Liver (tissue), 9 donors: ENCODE data around the gene TACR1. TPM values are rescaled to one million over a fixed set of nuclear protein-coding genes. Genes with fewer than 3 reads are reported as not detected.

Source experiments
- DNase-seq: peaks from one replicate; pipeline ENCODE4 v3.0.0-alpha.2; 2017; ENCODE audit warnings: low spot score
- H3K27ac ChIP-seq, 2 donors: one replicate each; pipeline ENCODE4 v1.7.0; 2013; ENCODE audit warnings: inconsistent platforms in 2 of 2, low read length in 2 of 2, control low read depth in 1 of 2, low read depth in 1 of 2, mild to moderate bottlenecking in 1 of 2
- H3K27me3 ChIP-seq, 4 donors: one replicate each; pipeline versions ENCODE4 v1.6.1 to v1.7.0; 2013; ENCODE audit warnings: low read length in 3 of 4, inconsistent platforms in 1 of 4, mild to moderate bottlenecking in 1 of 4, moderate library complexity in 1 of 4; ENCODE audit not compliant: control insufficient read depth in 4 of 4, insufficient read depth in 4 of 4
- H3K36me3 ChIP-seq, 4 donors: one replicate each; pipeline versions ENCODE4 v1.6.1 to v1.7.0; 2013; ENCODE audit warnings: low read length in 3 of 4, mild to moderate bottlenecking in 3 of 4, low read depth in 1 of 4, moderate library complexity in 1 of 4; ENCODE audit not compliant: control insufficient read depth in 4 of 4, insufficient read depth in 3 of 4
- H3K4me1 ChIP-seq, 4 donors: one replicate each; pipeline versions ENCODE4 v1.6.1 to v1.7.0; 2013; ENCODE audit warnings: low read length in 3 of 4, mild to moderate bottlenecking in 3 of 4, moderate library complexity in 1 of 4; ENCODE audit not compliant: control insufficient read depth in 4 of 4, insufficient read depth in 4 of 4
- H3K4me3 ChIP-seq, 3 donors: one replicate each; pipeline versions ENCODE4 v1.6.1 to v1.7.0; 2013; ENCODE audit warnings: low read length in 3 of 3, control low read depth in 1 of 3, low read depth in 1 of 3, mild to moderate bottlenecking in 1 of 3
- H3K9ac ChIP-seq, 2 donors: one replicate each; pipeline ENCODE4 v1.7.0; 2013; ENCODE audit warnings: low read length in 2 of 2, mild to moderate bottlenecking in 2 of 2, moderate library complexity in 2 of 2, control low read depth in 1 of 2, low read depth in 1 of 2
- H3K9me3 ChIP-seq, 4 donors: one replicate each; pipeline versions ENCODE4 v1.6.1 to v1.7.0; 2013; ENCODE audit warnings: low read length in 3 of 4; ENCODE audit not compliant: control insufficient read depth in 4 of 4
- CTCF ChIP-seq: fragments of 150-350 bp; IDR thresholded peaks from 2 replicates; pipeline ENCODE4 v1.5.1; 2017; ENCODE audit warnings: improper control_type of control experiment, low read depth, low read length; ENCODE audit not compliant: missing input control
- EGR1 ChIP-seq, 2 donors: IDR thresholded peaks; 2 replicates each; pipeline ENCODE4 v1.6.1; 2016 to 2018; ENCODE audit warnings: antibody characterized with exemption in 2 of 2, low read depth in 2 of 2
- FOXA1 ChIP-seq: IDR thresholded peaks from 2 replicates; pipeline ENCODE4 v1.6.1; 2016; ENCODE audit warnings: antibody characterized with exemption
- FOXA2 ChIP-seq: IDR thresholded peaks from 2 replicates; pipeline ENCODE4 v1.6.1; 2016; ENCODE audit warnings: antibody characterized with exemption
- GABPA ChIP-seq, 2 donors: IDR thresholded peaks in 1 of 2; conservative IDR thresholded peaks in 1 of 2; 2 replicates each; pipeline ENCODE4 v1.6.1; 2016; ENCODE audit warnings: antibody characterized with exemption in 2 of 2, mild to moderate bottlenecking in 1 of 2, moderate library complexity in 1 of 2
- HNF4A ChIP-seq, 2 donors: conservative IDR thresholded peaks; 2 replicates each; pipeline ENCODE4 v1.6.1; 2016; ENCODE audit warnings: antibody characterized with exemption in 2 of 2, mild to moderate bottlenecking in 2 of 2
- HNF4G ChIP-seq: IDR thresholded peaks from 2 replicates; pipeline ENCODE4 v1.6.1; 2016; ENCODE audit warnings: antibody characterized with exemption
- MAX ChIP-seq: IDR thresholded peaks from 2 replicates; pipeline ENCODE4 v1.6.1; 2016; ENCODE audit warnings: antibody characterized with exemption
- NR2F2 ChIP-seq: IDR thresholded peaks from 2 replicates; pipeline ENCODE4 v1.6.1; 2016; ENCODE audit warnings: antibody characterized with exemption
- RAD21 ChIP-seq, 2 donors: IDR thresholded peaks; 2 replicates each; pipeline ENCODE4 v1.6.1; 2016; ENCODE audit warnings: antibody characterized with exemption in 2 of 2, mild to moderate bottlenecking in 2 of 2
- RXRA ChIP-seq, 2 donors: IDR thresholded peaks; 2 replicates each; pipeline ENCODE4 v1.6.1; 2017 to 2018; ENCODE audit warnings: antibody characterized with exemption in 2 of 2, mild to moderate bottlenecking in 1 of 2
- TAF1 ChIP-seq: conservative IDR thresholded peaks from 2 replicates; pipeline ENCODE4 v1.6.1; 2016; ENCODE audit warnings: antibody characterized with exemption, mild to moderate bottlenecking
- YY1 ChIP-seq: IDR thresholded peaks from 2 replicates; pipeline ENCODE4 v1.6.1; 2016; ENCODE audit warnings: antibody characterized with exemption, mild to moderate bottlenecking
- ZBTB33 ChIP-seq: IDR thresholded peaks from 2 replicates; pipeline ENCODE4 v1.6.1; 2016; ENCODE audit warnings: antibody characterized with exemption
- WGBS: extraction: QIAGEN DNeasy Blood & Tissue Kit; methylation state at CpG from one replicate; pipeline ENCODE4 v1.1.7; 2013; 5-methylcytosine and 5-hydroxymethylcytosine counted together
- polyA plus RNA-seq, 2 donors: library from polyadenylated mRNA; stranded (reverse) in 1 of 2; unstranded in 1 of 2; fragments of 200-250 nt in 1 of 2; fragments of >200 nt in 1 of 2; fragmentation: Nextera tagmentation in 1 of 2; extraction: Ambion mirVana in 1 of 2; gene quantifications; one replicate each; pipeline versions ENCODE4 v1.2.1 to v1.2.3, GENCODE V29; 2013 to 2015
- total RNA-seq, 2 donors: library from RNA; depleted of rRNA; stranded (reverse); fragments of >200 nt; gene quantifications; one replicate each; pipeline ENCODE4 v1.2.3, GENCODE V29; 2014
- TF ChIP-seq, protein P1 (sequence below): IDR thresholded peaks from 2 replicates; pipeline ENCODE4 v1.6.1; 2016; ENCODE audit warnings: antibody characterized with exemption, mild to moderate bottlenecking
- donor health status: healthy.
- donor health status: healthy.
- donor health status: healthy.
- donor health status: healthy.
- donor health status: healthy.

Gene TACR1
- total and polyA plus RNA-seq, 4 donors = 0.02 to 0.84 (median 0.14) TPM; not detected in 1

GRCh38 chr2:75194184-75194868 lies 5.0 kb downstream of the TACR1 start:
- H3K36me3 ChIP-seq = no peaks in the 10 kb centered on the region
- no peaks in the 10 kb centered on the region for H3K9me3 ChIP-seq
- H3K27ac ChIP-seq = no peak overlapping the region
- WGBS = 62% methylated on average over 4 of the region's 4 CpGs
- peaks cover under 1 to 6% (median 5%) of the 10 kb centered on the region in 4 donors for H3K4me1 ChIP-seq
- H3K27me3 ChIP-seq = peaks cover 0 to 21% (median 9%) of the 10 kb centered on the region in 4 donors
- no peak overlapping the region for H3K9ac ChIP-seq
- H3K4me3 ChIP-seq = no peak overlapping the region
- no peak for DNase-seq
- no peak for TF ChIP-seq EGR1 (IDR thresholded peaks at IDR 0.05; ENCODE audit: low read depth in 2 of 2)
- no peak for TF ChIP-seq RXRA (IDR thresholded peaks at IDR 0.05)
- TF ChIP-seq HNF4G = no peak
- no peak for TF ChIP-seq FOXA1
- TF ChIP-seq GABPA (IDR thresholded peaks at IDR 0.05 in 1 of 2, conservative IDR thresholded peaks at IDR 0.05 in 1 of 2) = no peak
- no peak for TF ChIP-seq HNF4A (conservative IDR thresholded peaks at IDR 0.05)
- TF ChIP-seq, protein P1, sequence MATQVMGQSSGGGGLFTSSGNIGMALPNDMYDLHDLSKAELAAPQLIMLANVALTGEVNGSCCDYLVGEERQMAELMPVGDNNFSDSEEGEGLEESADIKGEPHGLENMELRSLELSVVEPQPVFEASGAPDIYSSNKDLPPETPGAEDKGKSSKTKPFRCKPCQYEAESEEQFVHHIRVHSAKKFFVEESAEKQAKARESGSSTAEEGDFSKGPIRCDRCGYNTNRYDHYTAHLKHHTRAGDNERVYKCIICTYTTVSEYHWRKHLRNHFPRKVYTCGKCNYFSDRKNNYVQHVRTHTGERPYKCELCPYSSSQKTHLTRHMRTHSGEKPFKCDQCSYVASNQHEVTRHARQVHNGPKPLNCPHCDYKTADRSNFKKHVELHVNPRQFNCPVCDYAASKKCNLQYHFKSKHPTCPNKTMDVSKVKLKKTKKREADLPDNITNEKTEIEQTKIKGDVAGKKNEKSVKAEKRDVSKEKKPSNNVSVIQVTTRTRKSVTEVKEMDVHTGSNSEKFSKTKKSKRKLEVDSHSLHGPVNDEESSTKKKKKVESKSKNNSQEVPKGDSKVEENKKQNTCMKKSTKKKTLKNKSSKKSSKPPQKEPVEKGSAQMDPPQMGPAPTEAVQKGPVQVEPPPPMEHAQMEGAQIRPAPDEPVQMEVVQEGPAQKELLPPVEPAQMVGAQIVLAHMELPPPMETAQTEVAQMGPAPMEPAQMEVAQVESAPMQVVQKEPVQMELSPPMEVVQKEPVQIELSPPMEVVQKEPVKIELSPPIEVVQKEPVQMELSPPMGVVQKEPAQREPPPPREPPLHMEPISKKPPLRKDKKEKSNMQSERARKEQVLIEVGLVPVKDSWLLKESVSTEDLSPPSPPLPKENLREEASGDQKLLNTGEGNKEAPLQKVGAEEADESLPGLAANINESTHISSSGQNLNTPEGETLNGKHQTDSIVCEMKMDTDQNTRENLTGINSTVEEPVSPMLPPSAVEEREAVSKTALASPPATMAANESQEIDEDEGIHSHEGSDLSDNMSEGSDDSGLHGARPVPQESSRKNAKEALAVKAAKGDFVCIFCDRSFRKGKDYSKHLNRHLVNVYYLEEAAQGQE = no peak
- no peak for TF ChIP-seq ZBTB33
- TF ChIP-seq TAF1 = no peak
- TF ChIP-seq NR2F2 = no peak
- no peak for TF ChIP-seq MAX
- no peak for TF ChIP-seq CTCF
- TF ChIP-seq RAD21 (IDR thresholded peaks at IDR 0.05) = no peak
- no peak for TF ChIP-seq FOXA2
- no peak for TF ChIP-seq YY1

GRCh38 chr2:75192496-75192895 lies 6.8 kb downstream of the TACR1 start:
- DNase-seq = no peak
- 86% methylated on average over 1 of the region's 1 CpG for WGBS
- H3K9me3 ChIP-seq = no peaks in the 10 kb centered on the region
- H3K36me3 ChIP-seq = no peaks in the 10 kb centered on the region
- no peak overlapping the region for H3K27ac ChIP-seq
- H3K4me3 ChIP-seq = no peak overlapping the region
- peaks cover 0 to 16% (median 2%) of the 10 kb centered on the region in 4 donors for H3K27me3 ChIP-seq
- no peak overlapping the region for H3K9ac ChIP-seq
- no peak for TF ChIP-seq NR2F2
- TF ChIP-seq RXRA (IDR thresholded peaks at IDR 0.05) = no peak
- no peak for TF ChIP-seq FOXA2
- TF ChIP-seq CTCF = no peak
- no peak for TF ChIP-seq RAD21 (IDR thresholded peaks at IDR 0.05)
- no peak for TF ChIP-seq HNF4A (conservative IDR thresholded peaks at IDR 0.05)
- no peak for TF ChIP-seq HNF4G
- TF ChIP-seq ZBTB33 = no peak
- no peaks in the 10 kb centered on the region for H3K4me1 ChIP-seq
